HTERT RPE-1 (cell line): ENCODE results near the gene COL23A1.

Experiments used
- in situ Hi-C: fragments of 300-500 bp; cut with MboI; formaldehyde crosslinking; loops from 4 replicates; pipeline ENCODE4 v1.14.3; 2020; ENCODE audit warnings: low sequenced_read_pairs

COL23A1 gene

GRCh38 chr5:178535299-178536175 is 54.7 kb downstream of the COL23A1 start:
- in situ Hi-C loops = no loop called here

GRCh38 chr5:178533136-178533535 is 57.1 kb downstream of the COL23A1 start:
- in situ Hi-C loops = no loop called here

GRCh38 chr5:178532666-178533065 is 57.5 kb downstream of the COL23A1 start:
- in situ Hi-C loops = no loop called here

- in situ Hi-C loops = no loop called here
These were observed 58.0 kb downstream of the COL23A1 start for GRCh38 chr5:178532236-178532635.

- in situ Hi-C loops = no loop called here
These were observed 58.4 kb downstream of the COL23A1 start for GRCh38 chr5:178531786-178532185.

- in situ Hi-C loops = no loop called here
These were observed 59.7 kb downstream of the COL23A1 start for GRCh38 chr5:178530526-178530925.

- in situ Hi-C loops = no loop called here
These were observed 61.1 kb downstream of the COL23A1 start for GRCh38 chr5:178529080-178529479.

- in situ Hi-C loops = no loop called here
These were observed 62.5 kb downstream of the COL23A1 start for GRCh38 chr5:178527458-178528307.

- in situ Hi-C loops = no loop called here
These were observed 63.3 kb downstream of the COL23A1 start for GRCh38 chr5:178526773-178527457.

- in situ Hi-C loops = no loop called here
These were observed 64.1 kb downstream of the COL23A1 start for GRCh38 chr5:178525906-178526732.

- in situ Hi-C loops = no loop called here
These were observed 65.9 kb downstream of the COL23A1 start for GRCh38 chr5:178524093-178524882.

- in situ Hi-C loops = no loop called here
These were observed 67.8 kb downstream of the COL23A1 start for GRCh38 chr5:178522361-178522760.

- in situ Hi-C loops = no loop called here
These were observed 69.3 kb downstream of the COL23A1 start for GRCh38 chr5:178520851-178521250.

- in situ Hi-C loops = no loop called here
These were observed 70.4 kb downstream of the COL23A1 start for GRCh38 chr5:178519804-178520203.

- in situ Hi-C loops = no loop called here
These were observed 71.0 kb downstream of the COL23A1 start for GRCh38 chr5:178519155-178519554.

GRCh38 chr5:178516504-178517235 is 73.5 kb downstream of the COL23A1 start:
- in situ Hi-C loops = no loop called here

GRCh38 chr5:178515776-178516503 is 74.3 kb downstream of the COL23A1 start:
- in situ Hi-C loops = no loop called here

GRCh38 chr5:178514851-178515418 is 75.3 kb downstream of the COL23A1 start:
- in situ Hi-C loops = no loop called here
